PC-3 (cell line): ENCODE results near the gene PROKR1. TPM values are rescaled to one million over a fixed set of nuclear protein-coding genes. Genes with fewer than 3 reads are reported as not detected.

Source experiments
- ATAC-seq: fragments of 200-7000 bp; cut with Tn5 transposase; 2 replicates; pipeline ENCODE4 v1.9.1; 2020; ENCODE audit warnings: mild to moderate bottlenecking, moderate library complexity
- BruUV-seq: library from RNA; stranded (reverse); fragments of 400-500 nt; replicated peaks from 2 replicates; lab custom pipeline; 2021; lab: Mats Ljungman, UMichigan
- CTCF ChIA-PET: fragments of 300-600 bp; sonication (Branson Sonifier 250); formaldehyde crosslinking; loops from one replicate; lab custom pipeline; 2022; ENCODE audit warnings: antibody characterized with exemption; lab: Charles Lee
- POLR2A ChIA-PET: fragments of 300-600 bp; sonication (Branson Sonifier 250); formaldehyde crosslinking; loops from one replicate; lab custom pipeline; 2022; ENCODE audit warnings: antibody characterized with exemption; ENCODE audit not compliant: unreplicated experiment; lab: Charles Lee
- DNase-seq: peaks from one replicate; pipeline ENCODE4 v3.0.0-alpha.2; 2015
- H2AFZ ChIP-seq: fragments of 300-600 bp; sonication (generic); 2 replicates; pipeline ENCODE4 v1.6.0; 2016; ENCODE audit warnings: antibody characterized with exemption, low read length
- H3F3A ChIP-seq: fragments of 300-600 bp; sonication (generic); one replicate; pipeline ENCODE4 v1.6.0; 2017; ENCODE audit warnings: antibody characterized with exemption, low read length, control low read depth, mild to moderate bottlenecking; ENCODE audit not compliant: unreplicated experiment
- H3K27ac ChIP-seq: fragments of 300-600 bp; sonication (generic); 2 replicates; pipeline ENCODE4 v1.5.1; 2016; ENCODE audit warnings: mild to moderate bottlenecking, low read length
- H3K27me3 ChIP-seq: fragments of 300-600 bp; sonication (generic); 2 replicates; pipeline ENCODE4 v1.6.1; 2016; ENCODE audit warnings: low read length, mixed read lengths
- H3K36me3 ChIP-seq: fragments of 300-600 bp; sonication (generic); 2 replicates; pipeline ENCODE4 v1.6.1; 2016; ENCODE audit warnings: low read depth, mixed run types, low read length, mixed read lengths
- H3K4me1 ChIP-seq: fragments of 300-600 bp; sonication (generic); 2 replicates; pipeline ENCODE4 v1.5.1; 2016; ENCODE audit warnings: low read length; ENCODE audit not compliant: insufficient read depth
- H3K4me2 ChIP-seq: fragments of 300-600 bp; sonication (generic); 2 replicates; pipeline ENCODE4 v1.6.0; 2016; ENCODE audit warnings: low read length
- H3K4me3 ChIP-seq: fragments of 300-600 bp; sonication (generic); 2 replicates; pipeline ENCODE4 v1.5.1; 2016; ENCODE audit warnings: mild to moderate bottlenecking, low read length, mixed read lengths
- H3K79me2 ChIP-seq: fragments of 300-600 bp; sonication (generic); 2 replicates; pipeline ENCODE4 v1.6.1; 2017; ENCODE audit warnings: low read length, mixed read lengths
- H3K9ac ChIP-seq: fragments of 300-600 bp; sonication (generic); 2 replicates; pipeline ENCODE4 v1.6.0; 2016; ENCODE audit warnings: mild to moderate bottlenecking, low read length
- H3K9me2 ChIP-seq: fragments of 300-600 bp; sonication (generic); replicated peaks from 2 replicates; pipeline ENCODE4 v1.6.1; 2016; ENCODE audit warnings: mixed run types, low read length, mixed read lengths
- H3K9me3 ChIP-seq: fragments of 300-600 bp; sonication (generic); 2 replicates; pipeline ENCODE4 v1.6.1; 2016; ENCODE audit warnings: low read length, mixed read lengths
- H4K20me1 ChIP-seq: fragments of 300-600 bp; sonication (generic); 2 replicates; pipeline ENCODE4 v1.6.1; 2016; ENCODE audit warnings: low read length, mixed read lengths
- CTCF ChIP-seq: fragments of 300-600 bp; sonication (generic); conservative IDR thresholded peaks from 2 replicates; pipeline ENCODE4 v1.5.1; 2017; ENCODE audit warnings: antibody characterized with exemption, low read depth, mild to moderate bottlenecking, low read length
- EZH2 ChIP-seq: fragments of 300-600 bp; sonication (generic); IDR thresholded peaks from one replicate; pipeline ENCODE4 v1.6.1; 2017; ENCODE audit warnings: antibody characterized with exemption, mild to moderate bottlenecking, low read length; ENCODE audit not compliant: unreplicated experiment
- EZH2phosphoT487 ChIP-seq: fragments of 300-600 bp; sonication (generic); IDR thresholded peaks from 2 replicates; pipeline ENCODE4 v1.6.1; 2018; ENCODE audit warnings: mild to moderate bottlenecking, antibody characterized with exemption, low read length, borderline replicate concordance
- intact Hi-C: fragments of 100-400 bp; cut with micrococcal nuclease; formaldehyde crosslinking; loops from 2 replicates; pipeline ENCODE4 v1.9.0; 2023
- total RNA-seq: library from RNA; depleted of rRNA; stranded (reverse); fragments of >200 nt; gene quantifications from 2 replicates; pipeline ENCODE4 v1.2.3, GENCODE V29; 2014

PROKR1 gene
- total RNA-seq, 1 experiment from 2014 or later = 0.26 TPM

DNA sequence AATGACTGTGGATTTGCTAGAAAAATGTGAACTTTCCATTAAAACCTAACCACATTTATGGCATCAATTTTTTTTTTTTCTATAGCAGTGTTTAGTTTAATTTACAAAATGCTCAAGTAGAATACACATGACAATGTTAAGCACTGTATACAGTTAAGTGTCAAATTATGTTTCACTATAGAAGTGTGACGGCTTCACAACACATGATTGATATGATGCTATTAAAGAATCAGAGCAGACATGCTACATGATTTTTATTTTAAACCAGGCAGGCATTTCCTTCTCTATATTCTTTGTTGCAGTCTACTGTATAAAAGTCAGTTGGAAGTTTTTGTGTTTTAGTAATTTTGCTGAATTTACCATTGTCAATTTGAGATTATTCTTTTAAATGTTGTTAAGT is 43.6 kb downstream of the PROKR1 start:
- no peaks in the 10 kb centered on the region for H3K4me1 ChIP-seq
- no peaks in the 10 kb centered on the region for H3K27me3 ChIP-seq
- no peaks in the 10 kb centered on the region for H3K9me3 ChIP-seq
- H4K20me1 ChIP-seq = no peaks in the 10 kb centered on the region
- H2AFZ ChIP-seq = no peak overlapping the region
- H3K79me2 ChIP-seq = no peaks in the 10 kb centered on the region
- ChIA-PET POLR2A (no interaction called here), CTCF (no interaction called here)
- TF ChIP-seq EZH2 = no peak
- TF ChIP-seq EZH2phosphoT487 = no peak
- no peak for TF ChIP-seq CTCF
- no peak overlapping the region for H3K27ac ChIP-seq
- H3F3A ChIP-seq = no peaks in the 10 kb centered on the region
- DNase-seq (no peak), ATAC-seq (no peak)
- intact Hi-C loops = no loop called here
- H3K36me3 ChIP-seq = no peaks in the 10 kb centered on the region
- BruUV-seq = no TSS peak
- no peak overlapping the region for H3K4me2 ChIP-seq
- no peak overlapping the region for H3K9ac ChIP-seq
- no peaks in the 10 kb centered on the region for H3K9me2 ChIP-seq
- no peak overlapping the region for H3K4me3 ChIP-seq

DNA sequence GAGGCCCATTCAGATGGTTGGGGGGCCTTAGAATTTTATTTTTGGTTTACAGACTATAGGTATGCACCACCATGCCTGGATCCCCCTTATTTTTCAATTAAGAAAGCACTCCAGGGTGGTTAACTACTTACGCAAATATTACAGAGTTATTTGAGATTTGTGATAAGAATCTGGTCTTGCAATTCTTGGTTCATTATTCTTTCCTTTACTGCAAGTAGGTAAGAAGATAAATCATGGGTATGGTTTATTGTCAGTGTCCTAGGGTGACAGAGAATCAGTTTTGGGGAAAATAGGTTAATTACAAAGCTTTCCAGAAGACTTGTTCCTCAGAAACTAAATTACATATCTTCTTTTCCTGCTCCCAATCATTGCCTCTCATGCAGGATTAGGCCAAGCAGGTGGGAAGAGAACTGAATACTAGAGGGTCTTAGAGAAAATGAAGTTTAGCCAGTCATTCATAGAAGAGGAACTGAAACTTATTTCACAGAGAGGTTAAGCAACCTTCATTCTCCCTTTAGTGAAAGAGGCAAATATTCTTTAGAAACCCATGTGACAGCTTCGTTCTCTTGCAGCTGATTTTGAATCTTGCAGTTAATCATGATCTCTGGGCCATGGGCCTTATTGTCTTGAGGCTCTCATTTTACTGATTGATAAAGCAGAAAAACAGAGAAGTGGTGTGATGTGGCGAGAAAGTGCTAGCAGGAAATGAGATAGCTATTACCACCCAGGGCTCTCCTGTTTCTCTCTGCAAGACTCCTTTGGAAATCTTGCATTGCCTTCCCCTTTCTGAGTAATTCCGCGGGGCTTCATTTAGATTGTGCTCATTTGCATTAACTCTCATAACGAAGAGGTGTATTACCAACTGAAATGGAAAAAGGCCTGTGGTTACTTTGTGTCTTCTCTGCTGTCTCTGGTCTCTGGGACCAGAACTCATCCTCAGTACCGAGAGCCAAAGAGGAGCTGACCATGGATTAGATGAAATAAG is 46.5 kb downstream of the PROKR1 start:
- H3K9ac ChIP-seq = no peak overlapping the region
- no peaks in the 10 kb centered on the region for H3K27me3 ChIP-seq
- H3K36me3 ChIP-seq = no peaks in the 10 kb centered on the region
- ChIA-PET POLR2A (no interaction called here), CTCF (no interaction called here)
- H3F3A ChIP-seq = no peaks in the 10 kb centered on the region
- H3K4me2 ChIP-seq = no peak overlapping the region
- H3K4me3 ChIP-seq = no peak overlapping the region
- H3K9me3 ChIP-seq = no peaks in the 10 kb centered on the region
- H3K79me2 ChIP-seq = no peaks in the 10 kb centered on the region
- no peaks in the 10 kb centered on the region for H3K4me1 ChIP-seq
- DNase-seq (no peak), ATAC-seq (no peak)
- H3K9me2 ChIP-seq = no peaks in the 10 kb centered on the region
- no peak overlapping the region for H3K27ac ChIP-seq
- BruUV-seq = no TSS peak
- TF ChIP-seq EZH2 = no peak
- no peak for TF ChIP-seq EZH2phosphoT487
- no peak for TF ChIP-seq CTCF
- H2AFZ ChIP-seq = no peak overlapping the region
- intact Hi-C loops = no loop called here
- no peaks in the 10 kb centered on the region for H4K20me1 ChIP-seq

DNA sequence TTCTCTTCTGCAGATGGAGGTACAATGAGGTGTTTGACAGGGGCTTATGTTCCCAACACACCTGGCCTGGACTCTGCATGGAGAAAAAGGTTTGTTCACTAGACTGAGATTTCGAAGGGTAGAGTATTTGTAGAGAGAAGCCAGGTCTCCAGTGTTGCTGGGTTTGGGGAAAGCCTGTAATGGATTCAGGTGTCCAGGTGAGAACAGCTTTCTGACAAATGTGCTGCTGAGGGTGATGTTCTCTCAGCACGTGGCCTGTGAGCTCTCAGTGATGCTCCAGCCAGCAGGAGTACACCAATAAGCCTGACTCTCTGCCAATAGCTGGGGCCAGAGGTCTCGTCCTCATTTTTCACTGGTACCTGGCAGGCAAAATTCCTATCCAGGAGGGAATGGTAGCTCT is 47.5 kb downstream of the PROKR1 start:
- no peak overlapping the region for H3K4me2 ChIP-seq
- no peaks in the 10 kb centered on the region for H4K20me1 ChIP-seq
- no TSS peak for BruUV-seq
- intact Hi-C loops = no loop called here
- H3K4me1 ChIP-seq = no peaks in the 10 kb centered on the region
- H3K36me3 ChIP-seq = no peaks in the 10 kb centered on the region
- no peaks in the 10 kb centered on the region for H3K79me2 ChIP-seq
- CTCF ChIA-PET = no interaction called here
- ATAC-seq = no peak
- no peaks in the 10 kb centered on the region for H3K9me3 ChIP-seq
- H3K27me3 ChIP-seq = no peaks in the 10 kb centered on the region
- no peak for DNase-seq
- TF ChIP-seq CTCF (no peak), EZH2phosphoT487 (no peak), EZH2 (no peak)
- no peaks in the 10 kb centered on the region for H3F3A ChIP-seq
- H2AFZ ChIP-seq = no peak overlapping the region
- H3K27ac ChIP-seq = no peak overlapping the region
- no peak overlapping the region for H3K9ac ChIP-seq
- POLR2A ChIA-PET = no interaction called here
- no peaks in the 10 kb centered on the region for H3K9me2 ChIP-seq
- H3K4me3 ChIP-seq = no peak overlapping the region
